GM18870 (cell line): Measurements from ENCODE around the gene GCN1.

Source experiments
- ATAC-seq: cut with Tn5 transposase; IDR thresholded peaks from one replicate; pipeline ENCODE4 v1.9.1; 2021; ENCODE audit warnings: moderate library complexity; ENCODE audit not compliant: unreplicated experiment

Gene GCN1

DNA sequence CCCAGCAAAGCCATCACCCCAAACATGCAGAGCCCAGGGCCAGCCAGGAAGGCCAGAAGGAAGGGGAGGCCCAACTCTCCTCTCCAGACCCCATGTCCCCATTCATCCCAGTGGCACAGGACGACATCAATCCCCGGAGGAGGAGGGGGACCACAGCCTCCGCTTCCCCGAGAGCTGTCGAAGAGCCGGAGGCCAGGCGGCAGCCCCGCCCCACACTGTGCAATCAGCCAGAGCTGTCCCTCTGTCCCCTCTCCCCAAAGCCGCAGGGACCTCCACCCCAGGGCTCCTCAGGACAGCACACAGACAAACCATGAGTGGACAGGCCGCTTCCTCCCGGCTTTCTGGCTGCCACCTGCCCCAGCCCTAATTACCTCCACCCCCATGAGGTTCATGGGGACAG is 94.8 kb downstream of the GCN1 start:
- no peak for ATAC-seq

DNA sequence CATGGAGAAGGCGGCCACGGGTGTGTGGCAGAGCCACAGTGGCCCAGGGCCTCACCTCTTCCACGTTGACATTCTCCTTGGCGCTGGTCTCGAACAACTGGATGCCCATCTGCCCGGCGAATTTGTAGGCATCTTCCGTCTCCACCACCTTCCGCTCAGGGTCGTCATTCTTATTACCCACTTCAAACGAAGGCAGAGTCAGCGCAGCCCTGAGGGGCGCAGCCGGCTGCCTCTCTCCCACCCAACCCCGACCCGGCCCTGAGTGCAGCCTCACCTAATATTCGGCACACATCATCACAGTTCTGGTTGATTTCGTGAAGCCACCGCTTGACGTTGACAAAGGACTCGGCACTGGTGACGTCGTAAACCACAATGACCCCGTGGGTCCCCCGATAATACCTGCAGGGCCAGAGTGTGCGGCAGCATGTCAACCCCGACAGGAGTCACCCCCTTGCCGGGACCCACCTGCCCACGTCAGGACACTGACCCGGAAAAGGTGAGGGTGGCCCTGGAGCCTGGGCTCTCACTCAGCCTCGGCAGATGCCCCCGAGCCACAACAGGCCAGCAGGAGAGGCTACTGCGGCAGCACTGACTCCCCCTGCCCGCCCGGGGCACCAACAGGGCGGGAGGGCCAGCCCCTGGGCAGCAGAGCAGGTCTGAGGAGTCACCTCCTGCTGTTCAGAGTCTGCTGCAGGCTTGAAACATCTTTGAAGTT is 95.6 kb downstream of the GCN1 start:
- ATAC-seq = no peak

DNA sequence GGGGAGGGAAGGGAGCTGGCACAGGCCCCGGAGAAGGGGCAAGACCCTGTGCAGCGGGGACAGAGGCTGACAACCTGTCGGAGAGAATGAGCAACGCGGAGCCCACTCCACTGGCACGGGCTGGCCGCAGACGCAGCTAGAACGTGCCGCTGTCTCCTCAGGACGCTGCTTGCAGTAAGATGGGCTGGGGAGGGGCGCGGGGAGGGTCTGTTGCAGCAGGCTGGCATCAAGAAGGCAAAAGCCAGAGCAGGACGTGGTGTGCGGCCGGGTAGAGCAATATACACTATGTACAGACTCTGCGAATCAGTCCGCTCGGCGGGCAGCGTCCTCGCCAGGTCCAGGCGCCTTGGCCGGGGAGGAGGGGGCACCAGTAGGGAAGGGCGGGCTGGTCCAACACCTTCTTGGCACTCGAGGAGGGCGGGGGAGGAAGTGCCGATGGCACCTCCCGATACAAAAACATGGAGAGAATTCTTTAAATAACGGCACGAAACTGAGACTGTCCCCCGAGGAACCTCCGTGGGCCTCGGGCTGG is 97.8 kb downstream of the GCN1 start:
- no peak for ATAC-seq

DNA sequence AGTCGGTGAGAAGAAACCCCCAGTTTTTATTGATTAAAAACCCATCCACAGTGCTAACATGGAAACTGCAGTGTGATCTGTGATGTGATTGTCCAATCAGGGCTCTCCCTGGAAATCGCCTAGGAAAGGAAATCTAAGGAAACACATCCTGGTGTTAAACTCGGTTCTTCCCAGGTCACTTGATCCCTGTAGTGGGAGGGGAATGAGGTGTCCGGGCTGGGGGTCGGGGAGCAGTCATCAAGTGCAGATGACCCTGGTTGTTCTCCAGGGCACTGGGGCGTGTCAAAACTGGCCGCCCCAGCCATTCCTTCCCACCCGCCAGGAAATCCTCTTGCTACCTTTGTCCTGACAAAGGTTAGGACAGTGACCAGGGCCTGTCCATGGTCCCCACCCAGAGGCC is 98.8 kb downstream of the GCN1 start:
- ATAC-seq = no peak

DNA sequence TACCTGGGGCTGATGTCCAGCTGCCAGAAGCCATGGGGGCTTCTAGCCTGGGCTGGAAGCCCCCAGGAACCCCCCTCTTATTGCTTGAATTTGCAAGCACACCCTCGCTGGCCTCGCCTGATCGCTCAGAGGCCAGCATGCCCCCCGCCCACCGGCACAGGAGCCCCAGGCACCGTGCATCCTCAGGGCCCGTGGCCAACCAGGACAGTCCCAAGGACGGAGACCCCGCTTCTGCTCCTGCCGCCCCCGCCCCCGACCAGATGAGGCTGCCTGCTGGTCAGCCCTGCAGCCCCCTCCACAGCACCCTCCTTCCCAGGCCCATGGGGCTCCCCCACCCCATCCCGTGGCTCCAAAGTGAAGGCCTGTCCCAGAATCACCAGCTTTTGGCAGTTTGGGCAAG is 99.2 kb downstream of the GCN1 start:
- no peak for ATAC-seq

DNA sequence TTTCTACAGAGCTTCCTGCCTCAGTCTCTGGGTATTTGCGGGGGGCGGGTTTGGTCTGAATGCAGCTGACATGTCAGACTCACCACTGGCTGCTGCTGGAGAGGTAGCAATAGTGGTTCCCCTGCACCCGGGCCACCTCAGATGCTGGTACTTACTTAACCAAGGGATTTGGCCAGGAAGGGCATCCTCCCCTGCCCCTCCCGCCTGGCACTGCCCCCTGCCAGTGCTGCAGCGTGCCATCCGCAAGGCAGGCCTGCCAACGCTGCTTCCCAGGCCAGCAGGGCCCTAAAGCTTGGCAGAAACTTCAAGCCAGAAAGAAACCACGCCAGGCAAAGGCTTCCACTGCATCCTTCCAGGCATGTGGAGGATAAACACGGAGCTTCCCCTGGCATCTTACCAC is 100.0 kb downstream of the GCN1 start:
- ATAC-seq = no peak

DNA sequence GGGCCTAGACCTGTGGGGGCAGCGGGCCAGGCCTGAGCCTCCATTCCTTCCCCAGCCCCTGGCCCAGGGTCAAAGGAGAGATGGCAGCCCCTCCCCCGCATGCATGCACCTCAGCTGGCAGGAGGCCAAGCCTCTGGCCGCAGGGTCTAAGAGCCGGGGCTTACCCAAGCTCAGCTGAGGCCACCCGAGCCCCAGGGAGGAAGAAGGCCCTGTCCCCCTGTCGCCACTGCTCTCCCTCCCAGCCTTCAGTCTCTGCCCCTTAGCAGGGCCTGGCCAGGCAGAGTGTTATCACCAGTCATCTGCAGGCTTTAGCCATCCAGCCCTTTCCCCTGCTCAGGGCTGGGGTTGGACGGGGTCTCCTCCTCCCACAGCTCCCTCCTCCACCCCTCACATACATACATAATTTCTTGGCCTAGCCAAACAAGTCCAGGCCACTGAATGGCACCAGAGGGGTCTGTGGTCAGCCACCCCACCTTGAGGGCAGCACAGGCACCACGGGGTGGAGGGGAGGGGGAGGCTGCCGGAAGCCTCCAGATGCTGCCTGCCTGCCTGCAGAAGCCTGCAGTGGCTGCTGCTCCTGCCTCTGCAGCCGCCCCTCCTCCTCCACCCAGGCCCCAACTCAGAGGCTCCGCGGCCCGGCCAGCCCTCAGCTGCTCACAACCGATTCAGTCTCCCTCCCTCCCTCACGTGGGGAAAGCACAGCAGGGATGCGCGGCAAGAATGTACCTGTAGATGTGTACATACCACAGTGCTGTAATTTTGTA is 100.7 kb downstream of the GCN1 start:
- no peak for ATAC-seq

DNA sequence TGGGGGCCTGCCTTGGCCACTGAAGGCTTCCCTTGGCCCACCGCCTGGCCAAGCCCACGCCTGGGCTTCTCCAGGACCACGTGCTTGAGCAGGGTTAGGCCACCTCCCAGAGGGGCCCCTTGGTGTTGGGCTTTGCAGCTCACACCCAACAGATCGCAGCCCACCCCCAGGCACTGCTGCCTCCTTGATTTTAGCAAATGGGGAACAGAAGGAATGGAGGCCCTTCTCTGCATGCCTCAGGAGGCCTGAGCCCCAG is 101.3 kb downstream of the GCN1 start:
- no peak for ATAC-seq

DNA sequence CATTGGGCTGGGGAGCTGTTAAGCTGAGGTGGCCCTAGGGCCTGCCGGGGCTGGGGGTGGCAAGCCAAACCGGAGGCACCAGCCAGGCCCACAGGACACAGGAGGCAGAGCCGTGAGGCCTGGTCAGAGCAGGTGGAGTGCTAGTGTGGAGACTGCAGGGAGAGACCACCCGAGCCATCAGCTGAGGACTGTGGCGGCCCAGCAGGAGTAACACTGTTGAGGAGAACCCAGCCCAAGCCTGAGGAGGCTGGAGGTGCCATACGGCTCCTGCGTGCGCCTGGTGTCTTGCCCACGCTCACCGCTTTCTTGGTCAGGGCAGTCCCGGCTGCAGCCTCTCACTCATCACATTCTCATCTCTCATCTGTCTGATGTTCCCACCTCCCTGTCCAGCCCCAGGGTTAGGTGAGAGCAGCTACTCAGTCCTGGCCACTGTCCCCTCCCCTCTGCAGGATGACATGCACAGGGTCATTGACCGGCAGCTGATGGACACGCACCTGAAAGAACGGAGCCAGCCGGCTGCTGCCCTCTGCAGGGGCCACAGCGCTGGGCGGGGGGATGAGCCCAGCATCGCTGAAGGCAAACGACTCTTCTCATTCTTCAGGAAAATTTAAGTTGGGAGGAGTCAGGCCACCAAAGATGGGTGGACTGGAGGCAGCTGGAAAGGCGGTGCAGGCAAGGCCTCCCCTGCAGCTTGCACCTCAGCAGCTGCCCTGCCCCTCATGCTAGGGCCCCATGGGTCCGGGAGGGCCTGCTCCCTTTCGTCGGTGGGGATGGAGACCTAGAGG is 101.8 kb downstream of the GCN1 start:
- ATAC-seq = no peak

DNA sequence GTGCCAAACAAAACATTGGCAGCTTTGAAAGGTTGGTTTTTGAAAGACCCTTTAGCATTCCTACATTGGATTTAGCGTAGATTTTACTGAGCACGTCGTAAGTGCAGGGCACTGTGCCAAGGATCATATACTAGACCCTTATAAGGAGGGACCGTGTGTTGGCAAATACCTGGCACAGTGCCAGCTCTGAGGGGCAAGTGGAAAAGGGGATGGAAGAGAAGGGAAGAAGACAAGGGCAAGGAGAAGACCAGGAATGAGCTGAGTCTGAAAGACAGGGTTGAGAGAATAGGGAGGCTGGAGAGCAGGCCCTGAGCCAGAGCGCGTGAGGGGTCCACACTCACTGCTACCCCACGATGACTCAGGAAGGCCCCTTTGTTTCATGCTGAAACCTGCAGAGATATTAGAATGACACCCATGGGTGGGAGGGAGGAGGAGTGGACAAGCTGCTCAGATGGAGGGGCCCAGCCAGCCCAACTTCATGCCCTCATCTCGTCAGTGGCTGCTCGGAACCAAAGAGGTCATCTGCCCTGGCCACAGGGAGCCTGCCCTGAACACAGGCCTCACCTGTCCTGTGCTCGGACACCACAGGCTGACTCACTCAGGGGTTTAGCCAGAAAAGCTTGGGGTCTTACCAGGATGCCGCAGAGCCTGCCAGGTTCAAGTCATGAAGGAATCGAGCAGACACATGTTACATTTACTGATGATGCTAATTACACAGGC is 103.0 kb downstream of the GCN1 start:
- ATAC-seq = no peak

DNA sequence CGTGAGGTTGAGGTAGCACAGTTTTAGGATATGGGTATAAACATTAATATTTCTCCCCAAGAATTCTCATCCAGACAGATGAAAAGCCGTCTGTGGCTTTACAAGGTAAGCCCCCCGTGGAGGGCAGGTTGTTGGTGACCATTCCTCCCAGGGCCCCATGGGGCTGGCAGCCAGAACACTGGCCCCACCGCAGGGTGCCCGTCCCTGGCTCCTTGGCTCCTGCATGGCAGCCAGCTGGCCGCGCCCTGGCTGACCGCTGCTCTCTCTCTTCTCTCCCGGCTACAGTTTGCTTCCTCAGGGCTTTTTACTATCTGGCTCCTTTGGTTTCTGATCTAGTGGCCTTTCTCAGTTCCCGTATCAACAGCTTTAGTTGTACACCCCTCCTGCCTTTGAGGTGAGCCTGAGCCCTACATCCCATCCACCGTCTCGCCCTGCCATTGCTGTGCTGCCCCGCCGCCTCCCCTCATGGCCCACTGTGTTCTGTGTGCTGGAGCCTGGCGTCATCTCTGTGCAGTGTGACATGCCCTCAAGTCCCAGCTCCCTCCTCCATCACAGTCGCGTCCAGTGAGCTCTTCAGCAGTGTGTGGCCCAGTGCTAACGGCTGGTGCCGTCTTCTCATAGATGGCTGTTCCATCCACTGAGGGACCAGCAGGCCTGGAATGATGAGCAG is 103.8 kb downstream of the GCN1 start:
- no peak for ATAC-seq

DNA sequence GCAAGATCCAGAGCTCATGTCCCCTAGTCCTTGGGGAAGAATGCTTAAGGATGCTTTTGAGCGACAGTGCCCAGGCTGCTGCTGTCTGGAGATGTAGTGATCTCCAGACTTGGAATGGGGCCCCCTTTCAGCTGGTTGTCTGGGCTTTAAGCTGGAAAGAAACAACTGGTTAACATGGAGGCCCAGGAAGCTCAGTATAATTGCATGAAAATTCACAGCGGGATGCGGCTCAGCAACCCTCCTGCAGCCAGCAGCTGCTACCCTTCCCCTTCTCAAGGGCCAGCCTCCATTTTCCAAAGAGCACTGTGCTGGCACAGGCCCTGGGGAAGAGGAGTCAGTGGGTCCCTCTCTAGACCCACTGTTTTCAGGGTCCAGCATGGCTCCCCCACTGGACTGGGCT is 104.3 kb downstream of the GCN1 start:
- ATAC-seq = no peak

DNA sequence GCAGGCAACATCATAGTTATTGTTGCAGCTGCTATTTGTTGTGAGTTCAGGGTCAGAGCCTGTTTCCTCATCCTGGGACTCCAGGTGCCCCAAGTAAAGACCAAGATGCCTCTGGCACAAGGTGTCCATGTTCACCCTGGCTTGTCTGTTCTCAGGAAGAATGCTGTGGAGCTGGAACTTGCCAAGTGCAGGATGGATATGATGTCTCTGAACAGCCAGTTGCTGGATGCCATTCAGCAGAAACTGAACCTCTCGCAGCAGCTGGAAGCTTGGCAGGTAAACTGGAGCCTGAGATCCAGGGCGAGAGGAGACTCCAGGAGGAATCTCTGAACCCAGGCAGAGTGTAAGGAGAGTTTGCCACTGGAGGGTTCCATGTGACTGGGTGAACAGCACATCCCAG is 104.7 kb downstream of the GCN1 start:
- no peak for ATAC-seq

DNA sequence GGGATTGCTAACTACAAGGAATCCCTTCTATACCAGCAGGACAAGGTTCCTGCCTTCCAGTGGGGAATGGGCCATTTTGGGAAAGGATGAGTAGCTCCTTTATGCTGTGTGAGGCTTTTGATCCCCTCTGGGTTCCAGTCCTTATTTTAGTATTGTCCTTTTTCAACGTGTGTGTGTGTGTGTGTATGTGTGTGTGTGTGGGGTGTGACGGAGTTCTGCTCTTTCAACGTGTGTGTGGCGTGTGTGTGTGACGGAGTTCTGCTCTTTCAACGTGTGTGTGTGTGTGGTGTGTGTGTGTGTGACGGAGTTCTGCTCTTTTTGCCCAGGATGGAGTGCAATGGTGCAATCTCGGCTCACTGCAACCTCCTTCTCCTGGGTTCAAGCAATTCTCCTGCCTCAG is 105.4 kb downstream of the GCN1 start:
- ATAC-seq = no peak

DNA sequence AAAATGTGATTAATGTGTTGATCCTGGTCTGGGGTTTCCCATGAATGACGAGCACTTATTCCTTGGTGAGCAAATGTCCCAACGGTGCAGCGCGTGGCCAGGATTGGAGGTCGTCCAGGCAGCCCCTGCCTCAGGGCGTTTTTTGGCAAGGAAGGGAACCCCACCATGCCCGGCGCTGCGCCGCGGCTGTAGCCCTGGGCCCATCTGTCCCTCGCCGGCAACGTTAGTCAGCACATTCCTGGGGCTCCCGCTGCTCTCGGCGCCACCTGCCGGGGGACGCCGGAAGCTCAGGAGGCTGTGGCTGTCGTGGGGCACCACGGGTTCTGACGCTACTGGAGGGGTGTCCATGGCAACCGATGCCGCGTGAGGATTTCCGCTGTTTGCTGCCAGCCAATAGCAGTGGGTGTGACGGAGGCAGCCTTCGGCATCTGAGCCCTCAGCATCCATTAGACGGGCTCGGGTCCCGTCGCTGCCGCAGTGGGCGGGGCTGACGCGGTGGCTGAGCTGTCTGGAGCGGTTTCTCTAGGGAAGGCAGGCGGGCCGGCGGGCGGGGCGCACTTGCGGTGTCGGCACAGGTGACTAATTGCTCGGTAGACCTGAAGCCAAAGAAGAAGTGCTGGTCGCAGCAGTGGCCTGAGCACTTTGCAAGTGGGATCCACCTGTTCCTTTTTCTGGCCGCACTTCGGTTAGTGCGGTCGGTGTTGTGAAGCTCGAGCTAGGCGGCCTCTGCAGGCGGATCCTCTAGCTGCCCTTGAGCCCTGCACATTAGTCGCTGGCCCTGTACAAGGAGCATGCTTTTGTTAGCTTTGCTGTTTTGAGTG is 107.5 kb downstream of the GCN1 start:
- ATAC-seq = peak; percentile 98

DNA sequence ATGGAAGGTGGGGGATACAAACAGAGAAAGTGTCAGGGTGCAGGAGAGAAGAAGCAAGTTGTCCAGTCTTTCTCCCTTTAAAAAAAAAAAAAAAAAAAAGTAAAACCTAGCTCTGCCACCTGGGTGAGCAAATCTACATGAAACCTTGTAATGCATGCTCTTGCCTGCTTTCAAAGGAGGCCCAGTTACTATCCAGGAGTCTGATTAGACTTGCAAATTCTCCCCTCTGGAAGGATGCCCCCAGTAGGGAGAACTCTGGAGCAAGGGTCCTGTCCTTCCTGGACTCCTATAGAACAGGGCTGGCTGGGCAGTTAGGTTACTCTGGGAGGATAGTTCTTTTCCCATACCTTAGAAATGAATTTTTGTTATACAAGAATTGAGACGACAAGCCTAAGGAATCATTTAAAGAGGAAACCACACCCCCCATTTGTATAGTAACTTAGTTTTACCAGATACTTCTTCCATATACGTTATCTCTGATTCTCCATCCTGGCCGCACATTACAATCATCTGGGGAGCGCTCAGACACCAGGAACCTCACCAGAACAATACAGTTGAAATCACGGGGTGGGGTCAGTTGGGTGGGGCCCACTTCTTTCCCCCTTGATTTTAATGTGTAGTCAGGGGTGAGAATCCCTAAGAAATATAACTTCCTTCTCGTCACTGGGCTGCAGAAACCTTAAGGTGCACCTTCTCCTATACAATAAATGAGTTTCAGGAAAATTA is 108.4 kb downstream of the GCN1 start:
- no peak for ATAC-seq

DNA sequence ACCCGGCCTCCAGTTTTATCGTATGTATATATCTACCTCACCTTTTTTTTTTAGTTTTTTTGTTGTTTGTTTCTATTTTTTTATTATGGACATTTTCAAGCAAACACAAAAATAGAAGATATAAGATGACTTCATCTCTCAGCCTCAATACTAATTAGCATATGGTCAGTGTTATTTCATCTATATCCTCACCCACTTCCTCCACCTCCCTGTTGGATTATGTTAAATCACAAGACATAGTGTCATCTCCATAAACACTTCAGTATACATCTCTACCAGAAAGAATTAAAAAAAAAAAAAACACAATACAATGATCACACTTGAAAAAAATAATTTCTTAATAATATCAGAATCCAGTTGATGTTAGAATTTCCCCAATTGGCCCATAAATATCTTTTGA is 112.9 kb downstream of the GCN1 start:
- ATAC-seq = no peak

DNA sequence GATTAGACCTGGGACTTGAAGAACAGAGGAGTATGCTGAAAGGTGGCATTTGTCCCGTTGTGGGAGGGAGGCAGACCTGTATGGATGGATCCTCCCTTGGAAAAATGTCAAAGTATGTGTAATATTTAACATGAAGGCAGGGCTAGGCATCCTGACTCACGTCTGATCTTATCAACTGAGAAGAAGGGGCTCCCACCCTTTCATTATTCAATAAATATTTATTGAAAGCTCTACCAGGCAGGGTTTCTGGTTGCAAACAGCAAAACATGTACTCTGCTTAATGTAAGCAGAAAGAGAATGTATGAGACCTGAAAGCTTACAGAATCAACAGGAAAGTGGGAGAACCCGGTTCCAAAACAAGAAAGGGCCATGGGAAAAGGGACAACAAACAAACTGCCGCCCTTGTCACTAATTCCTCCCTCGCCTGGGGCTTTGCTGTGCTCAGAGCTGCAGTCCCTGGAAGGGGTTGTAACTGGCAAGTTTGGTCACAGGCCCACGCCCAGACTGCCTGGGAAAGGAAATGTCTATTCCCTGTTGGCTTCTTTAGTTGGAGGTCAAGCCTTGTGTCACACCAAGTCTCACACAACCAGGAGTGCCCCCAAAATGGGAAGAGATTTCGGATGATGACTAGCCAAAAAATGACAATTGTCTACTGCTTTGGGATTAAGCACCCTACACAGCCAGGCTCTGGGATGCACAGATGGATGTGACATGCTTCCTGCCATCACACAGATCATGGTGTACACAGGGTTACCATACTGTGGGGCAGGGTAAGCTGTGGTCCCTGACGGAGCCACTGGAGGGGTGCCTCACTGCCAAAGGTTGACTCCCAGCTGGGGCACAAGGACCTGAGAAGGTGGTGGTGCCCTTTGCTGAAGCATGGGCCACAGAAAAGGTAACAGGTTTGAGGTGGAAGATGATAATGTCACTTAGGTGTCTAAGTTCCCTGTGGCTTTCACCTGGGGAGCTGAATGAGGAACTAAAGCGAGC is 114.8 kb downstream of the GCN1 start:
- ATAC-seq = no peak
